Mesenteric fat pad (tissue), 1 donor: Measurements from ENCODE around the gene BRSK1. TPM values are rescaled to one million over a fixed set of nuclear protein-coding genes. Genes with fewer than 3 reads are reported as not detected.

ENCODE experiments used
- DNase-seq: peaks from one replicate; pipeline ENCODE4 v3.0.0-alpha.2; 2020; ENCODE audit warnings: low spot score
- total RNA-seq: library from RNA; stranded (reverse); fragmentation: NEBNext Ultra II Directional; extraction: Animal tissue kit (Norgen Biotek cat#: 25700); gene quantifications from one replicate; pipeline ENCODE4 v1.2.1, GENCODE V29; 2021
- donor health status: DM: yes; HTN: yes; CAD: no.

BRSK1 gene
- total RNA-seq, 1 donor from 2014 or later, result 1.2 TPM

GRCh38 chr19:55273978-55274707 lies 9.7 kb upstream of the BRSK1 start:
- DNase-seq, result no peak

DNA sequence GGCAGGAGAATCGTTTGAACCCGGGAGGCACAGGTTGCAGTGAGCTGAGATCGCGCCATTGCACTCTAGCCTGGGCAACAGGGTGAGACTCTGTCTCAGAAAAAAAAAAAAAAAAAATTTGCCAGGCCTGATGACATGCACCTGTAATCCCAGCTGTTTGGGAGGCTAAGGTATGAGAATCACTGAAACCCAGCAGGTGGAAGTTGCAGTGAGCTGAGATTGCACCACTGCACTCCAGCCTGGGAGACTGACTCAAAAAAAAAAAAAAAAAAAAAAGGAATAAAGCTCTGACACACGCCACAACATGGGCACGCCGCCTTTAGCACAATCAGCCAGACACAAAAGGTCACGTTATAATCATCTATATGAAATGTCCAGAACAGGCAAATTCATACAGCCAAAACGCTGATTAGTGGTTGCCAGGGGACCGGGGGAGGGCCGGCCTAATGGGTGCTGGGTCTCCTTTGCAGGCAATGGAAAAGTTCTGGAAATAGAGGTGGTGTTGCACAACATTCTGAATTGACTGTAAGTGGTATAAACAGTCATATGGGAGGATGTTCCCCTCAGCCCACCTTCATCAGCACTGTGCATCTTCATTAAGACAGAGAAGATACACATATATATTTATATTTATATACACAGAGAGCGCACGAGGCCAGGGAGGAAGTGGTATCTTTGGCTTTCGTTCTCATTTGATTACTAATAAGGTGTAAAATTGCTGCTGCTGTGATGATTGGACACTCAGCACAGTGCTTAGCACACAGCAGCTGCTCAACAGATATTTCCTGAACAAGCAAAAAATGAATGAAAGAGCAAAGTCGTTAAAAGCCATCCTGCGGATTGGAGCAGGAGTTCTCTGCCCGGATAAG lies 7.7 kb upstream of the BRSK1 start:
- no peak for DNase-seq

DNA sequence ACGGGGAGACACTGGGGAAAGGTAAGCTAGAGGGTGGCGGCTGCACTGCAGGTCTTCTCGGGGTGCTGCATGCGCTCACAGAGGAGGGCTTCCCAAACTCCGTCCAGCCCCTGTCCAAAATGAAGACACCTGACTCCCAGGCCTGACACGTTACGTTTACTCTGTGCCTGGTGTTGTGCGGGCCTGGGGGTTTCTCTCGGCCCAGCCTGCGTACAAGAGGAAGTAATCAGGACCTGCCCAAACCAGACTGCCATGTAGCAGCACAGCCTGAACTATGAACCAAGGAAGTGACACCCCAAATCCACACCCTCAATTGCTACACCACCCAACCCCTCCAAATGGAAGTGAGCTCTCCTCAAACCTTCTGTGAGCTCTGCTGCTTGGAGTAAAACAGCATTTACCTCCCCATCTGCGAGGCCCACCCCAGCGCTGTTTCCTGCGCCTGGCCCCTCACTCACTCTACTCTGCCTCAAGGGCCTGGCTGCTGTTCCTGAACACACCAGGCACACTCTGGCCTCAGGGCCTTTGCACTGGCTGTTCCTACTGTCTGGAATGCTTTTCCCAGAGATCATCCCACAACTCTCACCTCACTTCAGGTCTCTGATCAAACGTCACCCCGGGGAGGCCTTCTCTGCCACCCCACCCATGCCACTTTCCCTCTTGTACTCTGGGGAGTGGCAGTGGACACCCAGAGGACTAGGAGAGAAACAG lies 6.9 kb upstream of the BRSK1 start:
- DNase-seq, result no peak

- DNase-seq, result no peak
These were observed 6.3 kb upstream of the BRSK1 start for GRCh38 chr19:55277494-55277893.

- DNase-seq, result no peak
These were observed 5.2 kb upstream of the BRSK1 start for GRCh38 chr19:55278391-55279135.

DNA sequence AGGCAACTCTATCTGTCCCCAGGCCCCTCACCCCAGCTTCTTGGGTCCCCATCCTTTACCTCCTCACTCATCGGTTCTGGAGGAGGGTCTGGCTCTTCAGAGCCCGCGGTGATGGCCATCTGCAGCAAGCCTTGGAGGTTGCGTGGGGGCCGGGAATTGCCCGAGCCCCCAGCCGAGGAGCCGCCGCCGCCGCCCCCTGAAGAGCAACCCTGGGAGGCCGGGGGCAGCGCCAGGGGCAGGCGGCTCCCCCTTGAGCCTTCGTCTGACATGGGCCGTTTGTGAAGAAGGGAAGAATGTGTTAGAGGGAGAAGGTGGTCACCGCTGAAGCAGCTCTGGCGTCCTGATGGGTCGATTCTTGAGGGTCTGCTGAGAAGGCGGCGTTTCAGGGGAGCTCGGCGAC lies 4.5 kb upstream of the BRSK1 start:
- DNase-seq, result no peak

DNA sequence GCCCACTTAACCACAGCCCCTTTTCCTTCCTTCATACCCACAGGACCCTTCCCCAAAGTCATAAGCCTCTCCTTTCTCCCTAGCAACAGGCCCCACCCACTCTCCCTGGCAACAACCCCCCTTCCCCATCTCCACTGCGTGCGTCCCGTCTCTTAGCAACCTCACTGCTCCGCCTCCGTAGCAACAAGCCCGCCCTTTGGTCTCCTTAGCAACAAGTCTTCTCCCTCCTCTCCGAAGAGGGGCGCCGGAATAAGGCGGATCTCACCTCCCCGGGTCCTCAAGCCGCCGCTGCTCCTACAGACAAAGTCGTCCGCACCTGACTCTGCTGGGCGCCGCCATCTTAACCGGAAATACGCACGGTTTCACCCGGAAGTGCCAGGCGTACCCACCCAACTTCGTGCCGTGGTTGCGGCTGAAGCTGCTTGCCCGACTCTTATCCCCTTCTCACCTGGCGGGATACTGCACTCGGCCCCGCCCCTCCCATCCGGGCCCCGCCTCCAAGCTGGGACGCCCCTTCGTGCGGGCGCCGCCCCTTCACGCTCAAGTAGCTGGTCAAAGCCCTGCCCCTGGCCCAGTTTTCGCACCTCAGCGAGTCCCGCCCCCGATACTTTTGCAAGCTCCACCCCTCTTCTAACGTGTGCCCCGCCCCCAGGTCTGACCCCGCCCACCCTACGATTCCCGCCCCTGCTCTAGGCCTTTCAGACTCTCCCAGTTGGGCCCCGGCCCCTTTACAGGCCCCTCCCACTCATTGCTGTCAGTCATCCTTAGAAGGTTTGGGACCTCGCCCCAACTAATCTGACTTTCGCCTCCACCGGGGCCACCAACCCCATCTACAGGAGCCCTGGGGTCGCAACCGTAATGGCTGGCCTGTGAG lies 3.8 kb upstream of the BRSK1 start, which contains the start of gene HSPBP1:
HSPBP1 (minus strand) TSS at position 341 of the 874 bp plus-strand sequence. CDS start 502 bp downstream, outside the sequence.
- DNase-seq, result peak; percentile 97

- DNase-seq, result no peak
These were observed 735 bp downstream of the BRSK1 start for GRCh38 chr19:55284405-55285058.

GRCh38 chr19:55285229-55285890 lies 1.6 kb downstream of the BRSK1 start:
- DNase-seq, result no peak

DNA sequence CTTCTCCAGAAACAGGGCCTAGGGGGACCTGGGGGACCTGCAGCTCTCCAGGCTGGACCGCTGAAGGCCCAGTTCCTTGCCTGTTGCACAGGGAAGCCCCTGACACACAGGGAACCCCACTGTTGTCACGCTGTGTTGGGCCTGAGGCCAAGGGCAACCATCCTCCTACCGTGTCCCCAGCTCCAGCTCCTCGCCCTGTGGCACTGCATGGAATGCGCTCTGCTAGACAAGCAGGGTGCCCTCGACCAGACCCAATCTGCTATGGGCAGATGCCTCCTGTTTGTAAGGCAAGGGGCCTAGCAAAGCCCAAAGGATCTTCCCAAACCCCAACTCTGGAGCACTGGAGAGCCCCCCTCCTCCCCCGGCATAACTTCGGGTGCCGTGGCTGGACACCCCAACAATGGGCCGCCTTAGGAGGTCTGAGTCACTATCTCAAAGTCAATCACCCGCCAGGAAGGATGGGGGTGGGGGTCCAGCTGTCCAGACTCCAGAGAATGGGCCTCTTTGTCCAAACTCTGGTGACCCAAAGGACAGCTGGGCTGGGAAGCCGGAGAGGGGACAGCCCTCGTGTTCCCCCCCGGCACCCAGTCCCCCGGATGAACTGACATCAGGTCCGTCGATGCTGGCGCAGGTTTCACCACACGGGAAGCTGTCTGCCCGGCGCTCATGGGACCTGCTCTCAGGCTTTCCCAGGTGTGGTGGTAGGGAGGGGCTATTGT lies 3.7 kb downstream of the BRSK1 start:
- DNase-seq, result no peak

DNA sequence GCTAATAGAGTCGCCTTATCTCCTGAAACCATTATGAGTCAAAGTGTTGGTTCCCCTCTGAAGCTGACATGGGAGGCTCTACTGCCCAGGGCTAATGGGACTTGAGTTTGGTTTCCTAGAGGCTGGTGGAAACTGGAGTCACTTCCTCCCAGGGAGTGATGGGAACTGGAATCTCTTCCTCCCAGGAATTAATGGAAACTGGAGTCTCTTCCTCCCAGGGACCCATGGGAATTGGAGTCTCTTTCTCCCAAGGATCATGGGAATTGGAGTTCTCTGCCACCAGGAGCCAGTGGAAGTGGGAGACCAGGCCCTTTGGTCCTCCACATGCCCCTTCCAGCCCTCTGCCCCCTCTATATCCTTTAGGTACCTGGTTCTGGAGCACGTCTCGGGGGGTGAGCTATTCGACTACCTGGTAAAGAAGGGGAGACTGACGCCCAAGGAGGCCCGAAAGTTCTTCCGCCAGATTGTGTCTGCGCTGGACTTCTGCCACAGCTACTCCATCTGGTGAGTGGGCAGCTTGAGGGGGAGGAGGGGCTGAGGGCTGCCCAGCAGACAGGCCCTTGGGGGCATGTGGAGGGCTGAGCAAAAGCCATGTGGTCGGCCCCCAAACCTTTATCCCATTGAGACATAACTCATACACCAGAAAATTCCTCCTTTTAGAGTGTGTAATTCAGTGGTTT lies 5.5 kb downstream of the BRSK1 start:
- no peak for DNase-seq

DNA sequence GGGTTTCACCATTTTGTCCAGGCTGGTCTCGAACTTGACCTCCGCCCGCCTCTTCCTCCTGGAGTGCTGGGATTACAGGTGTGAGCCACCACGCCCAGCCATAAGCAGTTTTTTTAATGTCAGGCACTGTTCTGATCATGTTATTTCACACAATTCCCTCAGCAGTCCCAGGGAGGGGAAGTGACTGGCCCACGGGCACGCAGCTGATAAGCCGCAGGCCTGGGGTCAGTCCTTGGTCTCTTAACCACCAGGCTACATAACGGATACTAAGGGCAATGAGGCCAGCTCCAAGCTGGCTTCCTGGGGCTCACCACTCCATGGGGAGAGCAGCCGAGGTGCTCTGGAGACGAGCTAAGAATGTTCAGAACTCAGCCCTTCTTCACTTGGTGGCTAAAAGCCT lies 13.5 kb downstream of the BRSK1 start:
- DNase-seq, result no peak

GRCh38 chr19:55299991-55300390 lies 16.2 kb downstream of the BRSK1 start:
- DNase-seq, result no peak

- no peak for DNase-seq
These were observed 17.2 kb downstream of the BRSK1 start for GRCh38 chr19:55300886-55301458.

DNA sequence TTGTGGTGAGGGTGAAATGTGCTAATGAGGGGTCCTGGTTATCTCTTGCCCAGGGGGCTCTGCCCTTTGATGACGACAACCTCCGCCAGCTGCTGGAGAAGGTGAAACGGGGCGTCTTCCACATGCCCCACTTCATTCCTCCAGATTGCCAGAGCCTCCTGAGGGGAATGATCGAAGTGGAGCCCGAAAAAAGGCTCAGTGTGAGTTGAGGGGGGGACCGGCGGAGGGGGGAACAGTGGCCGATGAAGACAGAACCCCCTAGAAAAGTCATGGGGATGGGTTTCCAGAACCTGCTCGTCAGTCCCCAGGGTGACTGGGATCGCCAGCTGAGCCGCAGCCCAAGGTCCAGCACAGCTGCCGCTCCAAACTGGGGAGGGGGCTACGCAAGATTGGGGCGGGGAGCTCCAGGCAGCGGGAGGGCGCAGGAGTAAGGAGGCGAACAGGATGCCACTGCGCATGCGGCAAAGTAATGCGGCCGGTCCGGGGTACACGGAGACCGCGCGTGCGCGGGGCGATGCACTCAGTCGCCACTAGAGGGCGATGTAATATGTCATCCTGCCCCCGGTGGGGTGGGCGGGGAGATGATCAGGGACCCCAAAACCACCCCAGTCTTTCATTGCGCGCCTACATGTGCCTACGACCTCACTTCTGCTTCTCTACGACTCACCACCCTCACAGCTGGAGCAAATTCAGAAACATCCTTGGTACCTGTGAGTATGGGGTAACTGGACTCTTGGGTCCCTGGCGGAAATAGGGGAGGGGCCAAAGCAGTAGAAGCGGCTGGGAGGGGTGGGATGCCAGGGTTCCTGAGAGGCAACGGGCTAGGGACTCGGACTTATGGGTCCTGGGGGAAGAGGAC lies 17.9 kb downstream of the BRSK1 start:
- DNase-seq, result peak; percentile 98

DNA sequence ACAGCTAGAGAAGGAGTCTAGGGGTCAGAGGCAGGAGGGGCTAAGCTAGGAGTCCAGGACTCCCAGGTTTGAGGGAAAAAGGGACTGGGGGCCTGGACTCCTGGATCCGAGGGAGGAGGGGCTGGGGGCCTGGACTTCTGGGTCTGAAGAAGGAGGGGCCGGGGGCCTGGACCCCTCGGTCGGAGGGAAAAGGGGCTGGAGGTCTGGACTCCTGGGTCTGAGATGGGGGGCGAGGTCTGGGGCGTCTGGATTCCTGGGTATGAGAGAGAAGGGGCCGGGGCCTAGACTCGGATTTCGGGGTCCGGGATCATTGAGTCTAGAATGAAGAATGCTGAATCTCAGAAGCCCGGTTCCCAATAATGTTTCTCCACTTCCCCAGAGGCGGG lies 18.5 kb downstream of the BRSK1 start:
- no peak for DNase-seq
